GM06990 (cell line): Measurements from ENCODE around the gene CAMK4.

Experiments used
- DNase-seq: peaks from one replicate; pipeline ENCODE4 v3.0.0-alpha.2; 2011; ENCODE audit not compliant: insufficient read length; ENCODE audit errors: extremely low read depth
- H3K27me3 ChIP-seq: replicated peaks from 2 replicates; pipeline ENCODE4 v1.6.0; 2011; ENCODE audit warnings: low read length; ENCODE audit not compliant: control insufficient read depth, insufficient read depth
- H3K36me3 ChIP-seq: 2 replicates; pipeline ENCODE4 v1.5.1; 2011; ENCODE audit warnings: low read length; ENCODE audit not compliant: control insufficient read depth, insufficient read depth
- H3K4me3 ChIP-seq: replicated peaks from 2 replicates; pipeline ENCODE4 v1.5.1; 2011; ENCODE audit warnings: low read depth, mild to moderate bottlenecking, control low read depth, low read length
- TF ChIP-seq, protein P1 (sequence below): IDR thresholded peaks from 2 replicates; pipeline ENCODE4 v1.5.1; 2011; ENCODE audit warnings: low read length, control low read depth, mild to moderate bottlenecking, inconsistent platforms; ENCODE audit not compliant: insufficient read depth, poor library complexity, severe bottlenecking

Gene CAMK4

DNA sequence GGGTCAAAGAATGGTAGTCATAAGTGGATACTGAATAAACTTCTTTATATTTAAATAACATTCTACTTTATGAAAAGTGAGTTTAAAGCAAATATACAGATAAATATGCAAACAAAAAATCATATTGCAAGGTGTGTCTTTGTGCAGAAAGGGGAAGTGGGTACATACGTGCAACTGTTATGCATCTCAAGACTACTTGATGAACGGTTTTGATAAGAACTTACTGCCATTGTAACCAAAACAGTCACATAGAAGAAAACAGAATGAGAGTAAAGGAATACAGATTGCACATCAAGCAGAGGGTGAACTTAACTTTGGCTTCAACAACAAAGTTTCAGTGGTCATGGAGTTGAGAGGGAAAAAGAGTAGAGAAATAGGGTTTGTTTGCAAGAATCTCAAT lies 9.9 kb downstream of the CAMK4 start:
- H3K4me3 ChIP-seq, result no peak overlapping the region
- H3K36me3 ChIP-seq, result no peaks in the 10 kb centered on the region; the same call in 1 of the 2 replicates
- no peak for DNase-seq
- no peaks in the 10 kb centered on the region for H3K27me3 ChIP-seq
- TF ChIP-seq, protein P1, sequence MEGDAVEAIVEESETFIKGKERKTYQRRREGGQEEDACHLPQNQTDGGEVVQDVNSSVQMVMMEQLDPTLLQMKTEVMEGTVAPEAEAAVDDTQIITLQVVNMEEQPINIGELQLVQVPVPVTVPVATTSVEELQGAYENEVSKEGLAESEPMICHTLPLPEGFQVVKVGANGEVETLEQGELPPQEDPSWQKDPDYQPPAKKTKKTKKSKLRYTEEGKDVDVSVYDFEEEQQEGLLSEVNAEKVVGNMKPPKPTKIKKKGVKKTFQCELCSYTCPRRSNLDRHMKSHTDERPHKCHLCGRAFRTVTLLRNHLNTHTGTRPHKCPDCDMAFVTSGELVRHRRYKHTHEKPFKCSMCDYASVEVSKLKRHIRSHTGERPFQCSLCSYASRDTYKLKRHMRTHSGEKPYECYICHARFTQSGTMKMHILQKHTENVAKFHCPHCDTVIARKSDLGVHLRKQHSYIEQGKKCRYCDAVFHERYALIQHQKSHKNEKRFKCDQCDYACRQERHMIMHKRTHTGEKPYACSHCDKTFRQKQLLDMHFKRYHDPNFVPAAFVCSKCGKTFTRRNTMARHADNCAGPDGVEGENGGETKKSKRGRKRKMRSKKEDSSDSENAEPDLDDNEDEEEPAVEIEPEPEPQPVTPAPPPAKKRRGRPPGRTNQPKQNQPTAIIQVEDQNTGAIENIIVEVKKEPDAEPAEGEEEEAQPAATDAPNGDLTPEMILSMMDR, result no peak

DNA sequence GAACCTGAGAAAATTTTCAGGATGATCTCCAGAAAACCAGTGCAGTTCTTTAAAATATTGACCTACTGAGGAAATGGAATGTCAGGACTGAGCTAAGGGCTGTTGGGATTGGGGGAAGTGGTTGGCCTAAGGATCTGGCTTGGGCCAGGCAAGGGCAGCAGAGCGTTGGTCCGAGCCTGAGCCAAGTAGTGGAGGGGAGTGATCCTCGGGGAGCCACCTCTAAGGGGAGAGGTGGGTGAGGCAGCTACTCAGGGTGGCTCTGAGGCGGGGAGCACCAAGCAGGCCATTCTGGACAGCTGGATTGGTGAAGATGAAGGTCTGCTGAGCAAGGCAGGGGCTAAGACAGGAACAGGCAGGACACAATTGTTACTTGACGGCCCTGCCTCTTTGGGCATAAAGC lies 11.5 kb downstream of the CAMK4 start:
- H3K4me3 ChIP-seq, result no peak overlapping the region
- H3K27me3 ChIP-seq, result no peaks in the 10 kb centered on the region
- no peaks in the 10 kb centered on the region; the same call in 1 of the 2 replicates for H3K36me3 ChIP-seq
- TF ChIP-seq, protein P1, result no peak
- no peak for DNase-seq

DNA sequence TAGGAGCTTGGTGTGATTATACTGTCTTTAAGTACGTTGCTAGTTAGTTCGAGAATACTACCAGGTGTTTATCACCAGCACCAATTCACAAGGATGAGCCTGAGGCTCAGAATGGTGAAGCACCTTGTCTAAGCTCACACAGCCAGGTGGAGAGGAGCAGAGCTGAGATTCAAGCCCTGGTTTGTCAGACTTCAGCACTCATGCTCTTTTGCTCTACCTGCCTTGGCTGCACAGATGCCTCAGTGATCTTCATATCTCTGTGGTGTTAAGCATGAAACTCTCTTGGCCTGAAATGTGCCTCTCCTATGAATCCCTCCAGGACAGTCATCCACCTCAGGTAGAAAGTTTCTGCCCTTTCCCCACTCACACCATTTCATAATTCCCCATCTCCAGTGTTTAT lies 12.2 kb downstream of the CAMK4 start:
- Histone ChIP-seq H3K36me3 (no peaks in the 10 kb centered on the region; the same call in 1 of the 2 replicates), H3K27me3 (no peaks in the 10 kb centered on the region), H3K4me3 (no peak overlapping the region)
- TF ChIP-seq, protein P1, result no peak
- DNase-seq, result no peak

DNA sequence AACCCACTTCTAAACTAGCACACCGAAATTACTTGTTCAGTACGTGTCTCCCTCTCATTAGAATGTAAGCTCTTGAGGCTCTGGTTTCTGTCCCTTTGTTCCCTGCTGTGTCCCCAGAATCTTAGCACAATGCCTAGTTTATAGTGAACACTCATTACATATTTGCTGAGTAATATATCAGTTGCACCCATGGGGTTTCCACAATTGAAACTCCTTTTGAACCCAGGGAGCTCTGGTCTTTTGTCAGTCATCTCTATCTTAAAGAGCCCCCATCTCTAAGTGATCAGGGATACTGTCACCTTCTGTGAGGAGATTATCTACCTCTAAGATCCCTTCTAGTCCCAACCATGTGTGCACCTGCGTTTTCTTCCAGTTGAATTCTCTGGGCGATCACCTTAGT lies 12.8 kb downstream of the CAMK4 start:
- no peak overlapping the region for H3K4me3 ChIP-seq
- DNase-seq, result peak; percentile 58
- TF ChIP-seq, protein P1, result no peak
- H3K27me3 ChIP-seq, result no peaks in the 10 kb centered on the region
- H3K36me3 ChIP-seq, result no peaks in the 10 kb centered on the region; the same call in 1 of the 2 replicates

DNA sequence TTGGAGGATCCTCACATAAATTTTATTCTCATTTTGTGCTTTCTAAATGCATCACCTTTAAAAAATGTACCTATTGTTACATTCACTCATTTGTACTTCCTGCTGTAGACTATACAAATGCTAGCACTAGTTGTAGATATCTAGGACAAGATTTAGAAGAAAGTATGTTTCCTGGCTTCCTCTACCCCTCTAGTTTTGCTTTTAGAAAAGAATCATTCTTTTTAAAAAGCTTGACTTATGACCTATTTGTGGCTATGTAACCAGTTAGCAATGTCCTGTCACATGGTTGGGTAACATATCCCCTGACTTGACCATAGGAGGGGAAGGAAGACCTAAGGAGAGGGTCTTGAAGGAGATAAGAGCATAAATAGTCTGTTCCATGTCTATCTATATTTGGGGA lies 13.3 kb downstream of the CAMK4 start:
- Histone ChIP-seq H3K27me3 (no peaks in the 10 kb centered on the region), H3K4me3 (no peak overlapping the region), H3K36me3 (no peaks in the 10 kb centered on the region; the same call in 1 of the 2 replicates)
- DNase-seq, result no peak
- TF ChIP-seq, protein P1, result no peak
